Measurements from ENCODE around the gene PPIE.

The PPIE gene

DNA sequence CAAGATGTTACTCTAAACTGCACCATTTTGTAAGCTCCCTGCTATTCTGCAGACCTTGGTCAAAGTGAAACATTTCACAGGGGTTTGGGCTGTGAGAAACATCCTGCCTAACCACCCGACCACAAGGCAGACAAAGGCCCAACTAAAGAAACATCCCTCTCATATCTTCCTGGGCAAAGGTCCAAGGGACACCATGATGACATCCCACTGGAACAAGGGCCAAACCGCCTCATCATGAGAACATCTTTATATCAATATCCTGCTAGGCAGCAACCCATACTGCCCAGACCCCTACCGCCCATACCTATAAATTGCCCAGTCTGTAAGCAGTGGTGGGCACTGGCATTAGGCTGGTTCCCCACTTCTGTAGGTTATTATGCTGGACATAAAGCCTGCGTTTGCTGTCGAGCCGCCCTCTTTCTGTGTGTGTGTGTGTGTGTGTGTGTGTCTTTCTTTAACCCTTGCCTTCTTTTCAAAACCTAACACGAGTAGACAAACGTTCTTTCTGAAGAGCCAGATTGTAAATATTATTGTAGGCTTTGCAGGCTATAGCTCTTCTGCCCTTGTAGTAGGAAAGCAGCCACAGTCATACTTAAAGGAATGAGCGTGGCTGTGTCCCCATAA is 1.0 kb upstream of the PPIE start:
- Histone ChIP-seq H3K27me3 (ENCODE audit: control insufficient read depth in 1 of 2, insufficient read depth in 2 of 2, low read length in 2 of 2) (no peaks in the 10 kb centered on the region), H3K9ac (ENCODE audit: low read length in 2 of 2) (no peak overlapping the region), H3K27ac (ENCODE audit: low read length) (no peak overlapping the region), H3K9me3 (ENCODE audit: control insufficient read depth in 2 of 2, low read length in 2 of 2) (no peaks in the 10 kb centered on the region), H3K4me3 (ENCODE audit: low read length in 2 of 2) (no peak overlapping the region), H3K4me1 (ENCODE audit: control insufficient read depth, insufficient read depth, low read length) (peaks cover 26% of the 10 kb centered on the region), H3K36me3 (ENCODE audit: control insufficient read depth in 2 of 2, insufficient read depth in 2 of 2, low read length in 2 of 2) (peaks cover 11 to 12% of the 10 kb centered on the region in 2 donors)

DNA sequence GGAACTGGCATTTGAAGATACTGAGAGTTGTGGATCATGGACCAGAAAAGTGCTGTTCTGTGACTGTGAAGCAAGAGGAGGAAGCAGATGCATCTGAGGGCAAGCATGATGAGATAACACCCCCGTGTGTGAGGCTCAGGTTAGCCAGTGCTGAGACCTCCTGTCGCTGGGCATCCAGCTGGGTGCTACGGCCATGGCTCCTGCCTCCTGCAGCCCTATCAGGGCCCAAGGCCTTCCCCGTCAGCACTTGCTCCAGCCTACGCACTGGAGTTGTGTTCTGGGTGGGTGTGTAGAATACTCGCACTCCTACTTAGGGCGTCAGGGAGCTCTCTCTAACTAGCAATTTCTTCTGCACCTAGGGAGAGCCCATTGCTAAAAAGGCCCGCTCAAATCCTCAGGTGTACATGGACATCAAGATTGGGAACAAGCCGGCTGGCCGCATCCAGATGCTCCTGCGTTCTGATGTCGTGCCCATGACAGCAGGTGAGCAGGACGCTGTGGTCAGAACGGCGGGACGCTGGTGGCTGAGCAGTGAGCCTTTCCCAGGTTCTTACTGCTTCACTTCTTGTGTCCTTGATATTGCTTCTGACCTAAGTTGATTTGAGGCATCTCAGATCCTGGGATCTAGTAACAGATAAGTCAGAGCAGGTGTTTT is 6.5 kb downstream of the PPIE start:
- Histone ChIP-seq H3K27ac (ENCODE audit: low read length) (no peak overlapping the region), H3K36me3 (ENCODE audit: control insufficient read depth in 2 of 2, insufficient read depth in 2 of 2, low read length in 2 of 2) (peaks cover 63 to 71% of the 10 kb centered on the region in 2 donors)

DNA sequence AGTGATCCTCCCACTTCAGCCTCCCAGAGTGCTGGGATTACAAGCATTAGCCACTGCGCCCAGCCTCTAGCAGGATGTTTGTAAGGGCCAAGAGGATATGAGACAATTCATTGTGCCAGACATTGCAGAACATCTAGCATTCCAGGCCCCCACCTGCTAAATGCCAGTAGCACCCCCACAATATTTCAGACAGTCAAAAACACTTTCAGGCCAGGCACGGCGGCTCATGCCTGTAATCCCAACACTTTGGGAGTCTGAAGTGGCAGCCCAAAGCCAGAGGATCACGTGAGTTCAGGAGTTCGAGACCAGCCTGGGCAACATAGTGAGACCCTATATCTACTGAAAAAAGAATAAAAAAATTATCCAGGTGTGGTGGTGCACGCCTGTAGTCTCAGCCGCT is 12.9 kb downstream of the PPIE start:
- peaks cover 69 to 76% of the 10 kb centered on the region in 2 donors for H3K36me3 ChIP-seq (ENCODE audit: control insufficient read depth in 2 of 2, insufficient read depth in 2 of 2, low read length in 2 of 2)
- no peaks in the 10 kb centered on the region for H3K9me3 ChIP-seq (ENCODE audit: control insufficient read depth in 2 of 2, low read length in 2 of 2)
- H3K27ac ChIP-seq (ENCODE audit: low read length) = no peak overlapping the region
- H3K4me3 ChIP-seq (ENCODE audit: low read length in 2 of 2) = no peak overlapping the region
- H3K4me1 ChIP-seq (ENCODE audit: control insufficient read depth, insufficient read depth, low read length) = no peaks in the 10 kb centered on the region
- H3K27me3 ChIP-seq (ENCODE audit: control insufficient read depth in 1 of 2, insufficient read depth in 2 of 2, low read length in 2 of 2) = no peaks in the 10 kb centered on the region
- H3K9ac ChIP-seq (ENCODE audit: low read length in 2 of 2) = no peak overlapping the region

More for the DNA sequence above, 6.5 kb downstream of the PPIE start:
- Histone ChIP-seq H3K9me3 (ENCODE audit: control insufficient read depth in 2 of 2, low read length in 2 of 2) (no peaks in the 10 kb centered on the region), H3K27me3 (ENCODE audit: control insufficient read depth in 1 of 2, insufficient read depth in 2 of 2, low read length in 2 of 2) (no peaks in the 10 kb centered on the region), H3K4me1 (ENCODE audit: control insufficient read depth, insufficient read depth, low read length) (no peaks in the 10 kb centered on the region), H3K9ac (ENCODE audit: low read length in 2 of 2) (no peak overlapping the region), H3K4me3 (ENCODE audit: low read length in 2 of 2) (no peak overlapping the region)

DNA sequence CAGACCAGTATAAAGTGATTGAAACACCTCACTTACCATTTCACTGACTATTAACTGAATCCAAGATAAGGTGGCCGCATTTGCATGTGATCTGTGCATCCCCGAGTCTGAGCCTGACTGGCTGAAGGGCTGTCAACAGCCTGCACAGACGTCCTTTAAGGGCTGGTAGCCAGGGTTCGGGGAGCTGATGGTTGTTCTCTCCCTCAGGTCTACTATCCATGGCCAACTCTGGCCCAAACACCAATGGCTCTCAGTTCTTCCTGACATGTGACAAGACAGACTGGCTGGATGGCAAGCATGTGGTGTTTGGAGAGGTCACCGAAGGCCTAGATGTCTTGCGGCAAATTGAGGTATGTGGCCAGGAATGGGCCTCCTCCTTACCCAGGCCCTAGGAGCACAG is 14.0 kb downstream of the PPIE start:
- Histone ChIP-seq H3K36me3 (ENCODE audit: control insufficient read depth in 2 of 2, insufficient read depth in 2 of 2, low read length in 2 of 2) (peaks cover 68 to 77% of the 10 kb centered on the region in 2 donors), H3K4me3 (ENCODE audit: low read length in 2 of 2) (no peak overlapping the region), H3K27me3 (ENCODE audit: control insufficient read depth in 1 of 2, insufficient read depth in 2 of 2, low read length in 2 of 2) (no peaks in the 10 kb centered on the region), H3K9me3 (ENCODE audit: control insufficient read depth in 2 of 2, low read length in 2 of 2) (no peaks in the 10 kb centered on the region), H3K9ac (ENCODE audit: low read length in 2 of 2) (no peak overlapping the region), H3K27ac (ENCODE audit: low read length) (no peak overlapping the region), H3K4me1 (ENCODE audit: control insufficient read depth, insufficient read depth, low read length) (no peaks in the 10 kb centered on the region)

DNA sequence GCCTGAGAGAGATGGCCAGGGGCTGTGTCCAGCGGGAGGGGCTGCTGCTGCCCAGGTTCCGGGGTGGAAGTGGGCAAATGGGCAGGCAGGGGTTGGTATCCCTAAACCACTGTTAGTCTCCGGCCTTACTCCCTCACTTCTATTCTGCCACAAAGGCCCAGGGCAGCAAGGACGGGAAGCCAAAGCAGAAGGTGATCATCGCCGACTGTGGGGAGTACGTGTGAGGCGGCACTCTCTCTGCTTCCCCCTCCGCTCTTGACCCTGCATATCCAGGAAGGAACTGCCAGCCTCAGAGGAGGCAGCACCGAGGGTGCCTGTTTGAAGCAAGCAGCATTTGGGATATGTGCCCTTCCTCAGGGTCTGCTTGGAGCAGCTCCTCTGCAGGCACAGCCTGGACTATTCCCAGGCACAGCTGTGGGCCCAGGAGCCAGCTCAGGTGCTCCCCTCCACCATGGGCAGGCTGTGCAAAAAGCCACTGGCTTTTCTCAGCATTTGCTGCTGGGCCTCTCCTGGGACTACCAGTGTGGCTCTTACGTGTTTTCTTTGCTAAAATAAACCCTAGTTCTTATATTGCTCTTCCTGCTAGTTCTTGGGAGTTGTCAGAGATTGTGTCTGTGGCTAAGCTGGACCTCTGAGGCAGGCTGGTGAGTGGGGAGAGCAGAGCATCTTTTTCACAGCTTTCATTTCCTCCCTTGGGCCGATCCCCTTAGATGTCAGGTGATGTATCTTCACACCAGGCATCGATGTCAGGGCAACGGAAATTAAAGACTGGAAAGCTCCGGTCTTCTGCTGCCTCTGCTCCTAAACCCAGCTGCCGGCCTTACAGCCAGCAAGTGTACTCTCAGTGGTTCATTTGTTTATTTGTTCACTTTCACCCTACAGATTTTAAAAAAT is 14.7 kb downstream of the PPIE start:
- peaks cover 70 to 77% of the 10 kb centered on the region in 2 donors for H3K36me3 ChIP-seq (ENCODE audit: control insufficient read depth in 2 of 2, insufficient read depth in 2 of 2, low read length in 2 of 2)
- H3K4me1 ChIP-seq (ENCODE audit: control insufficient read depth, insufficient read depth, low read length) = no peaks in the 10 kb centered on the region
- no peaks in the 10 kb centered on the region for H3K27me3 ChIP-seq (ENCODE audit: control insufficient read depth in 1 of 2, insufficient read depth in 2 of 2, low read length in 2 of 2)
- H3K9me3 ChIP-seq (ENCODE audit: control insufficient read depth in 2 of 2, low read length in 2 of 2) = no peaks in the 10 kb centered on the region
- no peak overlapping the region for H3K4me3 ChIP-seq (ENCODE audit: low read length in 2 of 2)
- H3K27ac ChIP-seq (ENCODE audit: low read length) = no peak overlapping the region
- no peak overlapping the region for H3K9ac ChIP-seq (ENCODE audit: low read length in 2 of 2)

DNA sequence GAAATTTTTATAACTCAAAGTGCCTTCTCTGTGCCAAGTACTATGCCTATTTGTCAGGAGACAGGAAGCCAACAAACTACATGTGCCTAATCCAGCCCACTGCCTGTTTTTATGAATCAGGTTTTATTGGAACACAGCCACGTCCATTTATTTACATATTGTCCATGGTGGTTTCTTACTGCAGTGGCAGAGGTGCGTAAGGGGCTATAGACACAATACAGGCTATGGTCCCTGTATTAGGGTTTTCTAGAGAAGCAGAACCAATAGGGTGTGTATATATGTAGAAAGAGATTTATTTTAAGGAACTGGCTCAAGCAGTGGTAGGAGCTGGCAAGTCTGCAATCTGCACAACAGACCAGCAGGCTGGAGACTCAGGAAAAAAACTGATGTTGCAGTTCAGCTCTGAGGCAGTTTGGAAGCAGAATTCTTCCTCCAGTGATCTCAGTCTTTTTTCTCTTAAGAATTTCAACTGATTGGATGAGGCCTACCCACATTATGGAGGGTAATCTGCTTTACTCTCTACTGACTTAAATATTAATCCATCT is 15.4 kb downstream of the PPIE start:
- no peaks in the 10 kb centered on the region for H3K4me1 ChIP-seq (ENCODE audit: control insufficient read depth, insufficient read depth, low read length)
- H3K36me3 ChIP-seq (ENCODE audit: control insufficient read depth in 2 of 2, insufficient read depth in 2 of 2, low read length in 2 of 2) = peaks cover 66 to 73% of the 10 kb centered on the region in 2 donors
- no peaks in the 10 kb centered on the region for H3K27me3 ChIP-seq (ENCODE audit: control insufficient read depth in 1 of 2, insufficient read depth in 2 of 2, low read length in 2 of 2)
- no peaks in the 10 kb centered on the region for H3K9me3 ChIP-seq (ENCODE audit: control insufficient read depth in 2 of 2, low read length in 2 of 2)
- no peak overlapping the region for H3K27ac ChIP-seq (ENCODE audit: low read length)
- no peak overlapping the region for H3K9ac ChIP-seq (ENCODE audit: low read length in 2 of 2)
- no peak overlapping the region for H3K4me3 ChIP-seq (ENCODE audit: low read length in 2 of 2)

DNA sequence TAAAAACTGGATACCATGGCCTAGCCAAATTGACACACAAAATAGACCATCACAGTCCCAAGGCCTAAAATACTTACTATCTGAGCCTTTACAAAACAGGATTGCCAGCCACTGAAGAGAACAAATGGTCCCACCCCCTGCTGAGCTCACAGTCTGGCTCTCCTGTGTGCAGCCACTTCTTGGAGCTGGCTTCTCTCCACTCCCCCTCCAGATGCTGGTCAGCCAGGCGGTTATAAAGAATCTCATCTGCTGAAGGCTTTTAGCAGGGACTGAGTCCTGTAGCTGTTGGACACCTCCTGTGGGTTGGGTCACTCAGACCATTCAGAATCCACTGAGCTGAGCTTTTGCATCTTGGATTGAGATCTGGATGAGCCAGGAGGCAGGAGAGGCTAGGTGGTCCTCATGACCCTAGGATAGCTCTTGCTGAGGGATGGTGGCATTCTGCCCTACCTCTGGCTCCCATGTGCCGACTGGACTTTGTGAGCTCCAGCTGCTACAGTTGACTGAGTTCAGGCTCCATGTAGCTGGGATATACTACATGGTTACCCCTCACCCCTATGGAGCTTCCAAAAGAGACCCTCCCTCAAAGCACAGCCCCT is 16.3 kb downstream of the PPIE start:
- Histone ChIP-seq H3K4me3 (ENCODE audit: low read length in 2 of 2) (no peak overlapping the region), H3K27me3 (ENCODE audit: control insufficient read depth in 1 of 2, insufficient read depth in 2 of 2, low read length in 2 of 2) (no peaks in the 10 kb centered on the region), H3K27ac (ENCODE audit: low read length) (no peak overlapping the region), H3K36me3 (ENCODE audit: control insufficient read depth in 2 of 2, insufficient read depth in 2 of 2, low read length in 2 of 2) (peaks cover 60 to 70% of the 10 kb centered on the region in 2 donors), H3K9ac (ENCODE audit: low read length in 2 of 2) (no peak overlapping the region), H3K9me3 (ENCODE audit: control insufficient read depth in 2 of 2, low read length in 2 of 2) (no peaks in the 10 kb centered on the region), H3K4me1 (ENCODE audit: control insufficient read depth, insufficient read depth, low read length) (no peaks in the 10 kb centered on the region)

DNA sequence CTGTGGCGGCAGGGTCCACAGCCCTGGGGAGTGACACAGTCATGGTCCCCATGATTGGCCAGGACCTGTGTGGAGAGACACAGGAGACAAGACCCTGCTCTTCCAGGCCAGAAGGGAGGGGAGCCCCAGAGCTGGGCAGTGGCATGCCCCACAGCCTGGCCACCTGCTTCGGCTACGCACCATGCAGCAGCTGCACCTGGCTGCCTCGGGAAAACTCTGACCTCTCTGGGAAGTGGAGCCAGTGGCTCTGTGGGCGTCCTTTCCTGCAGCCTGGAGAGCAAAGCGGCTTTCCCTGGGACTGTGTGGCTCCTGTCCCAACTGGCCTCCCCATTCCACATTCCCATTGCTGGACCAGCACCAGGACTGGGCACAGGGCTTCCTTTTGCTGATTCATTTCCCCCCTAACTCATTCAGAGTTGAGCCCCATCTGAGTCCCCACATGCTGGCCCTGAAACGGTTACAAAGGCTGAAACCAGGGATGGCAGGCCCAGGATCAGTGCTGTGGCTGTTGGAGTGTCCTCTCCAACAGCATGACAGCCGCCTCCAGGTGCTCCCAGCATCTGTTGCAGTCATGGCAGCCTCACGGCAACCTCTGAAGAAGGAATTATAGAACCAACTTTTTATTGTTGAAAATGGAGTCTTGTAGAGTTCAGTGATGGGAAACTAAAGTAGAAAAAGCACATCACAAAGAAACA is 17.4 kb downstream of the PPIE start:
- peaks cover 49 to 63% of the 10 kb centered on the region in 2 donors for H3K36me3 ChIP-seq (ENCODE audit: control insufficient read depth in 2 of 2, insufficient read depth in 2 of 2, low read length in 2 of 2)
- H3K9me3 ChIP-seq (ENCODE audit: control insufficient read depth in 2 of 2, low read length in 2 of 2) = no peaks in the 10 kb centered on the region
- no peak overlapping the region for H3K4me3 ChIP-seq (ENCODE audit: low read length in 2 of 2)
- no peaks in the 10 kb centered on the region for H3K4me1 ChIP-seq (ENCODE audit: control insufficient read depth, insufficient read depth, low read length)
- no peaks in the 10 kb centered on the region for H3K27me3 ChIP-seq (ENCODE audit: control insufficient read depth in 1 of 2, insufficient read depth in 2 of 2, low read length in 2 of 2)
- no peak overlapping the region for H3K27ac ChIP-seq (ENCODE audit: low read length)
- no peak overlapping the region for H3K9ac ChIP-seq (ENCODE audit: low read length in 2 of 2)

DNA sequence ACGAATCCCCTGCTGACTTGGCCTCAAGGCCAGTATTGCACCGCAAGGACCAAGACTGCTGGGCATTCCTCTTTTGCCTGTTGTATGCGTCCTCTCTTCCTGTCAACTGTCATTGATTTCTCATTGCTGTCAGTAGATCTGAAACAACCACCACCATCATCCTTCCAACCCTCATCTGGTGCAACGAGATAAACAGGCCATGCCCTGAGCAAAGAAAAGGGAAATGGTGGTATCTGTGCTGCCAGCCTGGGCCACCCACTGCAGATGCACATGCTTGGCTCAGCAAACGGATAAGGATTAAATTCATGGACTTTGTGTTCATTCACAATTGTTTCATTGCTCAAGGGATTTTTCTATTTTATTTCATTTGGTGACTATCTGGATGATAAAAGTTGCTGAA is 18.8 kb downstream of the PPIE start:
- Histone ChIP-seq H3K4me1 (ENCODE audit: control insufficient read depth, insufficient read depth, low read length) (no peaks in the 10 kb centered on the region), H3K27ac (ENCODE audit: low read length) (no peak overlapping the region), H3K36me3 (ENCODE audit: control insufficient read depth in 2 of 2, insufficient read depth in 2 of 2, low read length in 2 of 2) (peaks cover 36 to 49% of the 10 kb centered on the region in 2 donors)

More for the DNA sequence above, 18.8 kb downstream of the PPIE start:
- Histone ChIP-seq H3K27me3 (ENCODE audit: control insufficient read depth in 1 of 2, insufficient read depth in 2 of 2, low read length in 2 of 2) (no peaks in the 10 kb centered on the region), H3K9me3 (ENCODE audit: control insufficient read depth in 2 of 2, low read length in 2 of 2) (no peaks in the 10 kb centered on the region), H3K9ac (ENCODE audit: low read length in 2 of 2) (no peak overlapping the region), H3K4me3 (ENCODE audit: low read length in 2 of 2) (no peak overlapping the region)

Measured in stomach smooth muscle (tissue), 2 donors.